Measurements from ENCODE around the gene FYCO1. TPM values are rescaled to one million over a fixed set of nuclear protein-coding genes. Genes with fewer than 3 reads are reported as not detected.
A peak's percentile ranks its signal among the peaks of the same experiment; 100 is the strongest.

Gene FYCO1
- total RNA-seq, 2 experiments from 2014 or later = 14.1 to 14.5 TPM

- no peak for TF ChIP-seq CTCF (IDR thresholded peaks at IDR 0.05)
- peaks cover 48% of the 10 kb centered on the region for H3K36me3 Mint-ChIP-seq (ENCODE audit: low read depth)
- no peak overlapping the region for H3K4me3 Mint-ChIP-seq
- DNase-seq (no peak), ATAC-seq (no peak)
- intact Hi-C loops (cut with micrococcal nuclease) = no loop called here
- no peaks in the 10 kb centered on the region for H3K9me3 Mint-ChIP-seq
- no peaks in the 10 kb centered on the region for H3K27me3 Mint-ChIP-seq
- H3K27ac Mint-ChIP-seq = peak overlapping the region; percentile 70
- H3K4me1 Mint-ChIP-seq (ENCODE audit: low read depth) = peaks cover 71% of the 10 kb centered on the region
- POLR2A ChIA-PET = interaction anchor here (0.5 to 1.7 kb wide), 5 partner anchors 11 to 135 kb away, joined by 3 to 8 read pairs (median 3); no protein-coding TSS in a partner anchor
- CTCF ChIA-PET = interaction anchor here (0.6 to 1.9 kb wide), 3 partner anchors 23 to 146 kb away, joined by 3 to 4 read pairs (median 4); partner anchors contain the start of gene LZTFL1
These were observed 8.0 kb downstream of the FYCO1 start for GRCh38 chr3:45987368-45988291.

GRCh38 chr3:45986303-45986982 is 9.2 kb downstream of the FYCO1 start:
- intact Hi-C loops (cut with micrococcal nuclease) = no loop called here
- ATAC-seq = no peak
- Mint-ChIP-seq H3K9me3 (no peaks in the 10 kb centered on the region), H3K4me3 (no peak overlapping the region), H3K27ac (peak overlapping the region; percentile 45), H3K4me1 (ENCODE audit: low read depth) (peaks cover 72% of the 10 kb centered on the region), H3K36me3 (ENCODE audit: low read depth) (peaks cover 49% of the 10 kb centered on the region), H3K27me3 (no peaks in the 10 kb centered on the region)
- ChIA-PET POLR2A (no interaction called here), CTCF (interaction anchor here (1.9 kb wide), 1 partner anchor 22 kb away, joined by 4 read pairs; no protein-coding TSS in a partner anchor)
- no peak for TF ChIP-seq CTCF (IDR thresholded peaks at IDR 0.05)
- no peak for DNase-seq

GRCh38 chr3:45985532-45986302 is 9.9 kb downstream of the FYCO1 start:
- intact Hi-C loops (cut with micrococcal nuclease) = no loop called here
- ATAC-seq (no peak), DNase-seq (no peak)
- Mint-ChIP-seq H3K27me3 (no peaks in the 10 kb centered on the region), H3K4me3 (no peak overlapping the region), H3K4me1 (ENCODE audit: low read depth) (peaks cover 76% of the 10 kb centered on the region), H3K36me3 (ENCODE audit: low read depth) (peaks cover 53% of the 10 kb centered on the region), H3K9me3 (no peaks in the 10 kb centered on the region), H3K27ac (peak overlapping the region; percentile 45)
- ChIA-PET CTCF (interaction anchor here (1.9 to 6.7 kb wide), 2 partner anchors 21 to 92 kb away, joined by 4 to 51 read pairs; no protein-coding TSS in a partner anchor), POLR2A (interaction anchor here (1.0 kb wide), 1 partner anchor 17 kb away, joined by 4 read pairs; no protein-coding TSS in a partner anchor)
- no peak for TF ChIP-seq CTCF (IDR thresholded peaks at IDR 0.05)

- Mint-ChIP-seq H3K4me3 (no peak overlapping the region), H3K9me3 (no peaks in the 10 kb centered on the region), H3K27me3 (no peaks in the 10 kb centered on the region), H3K4me1 (ENCODE audit: low read depth) (peaks cover 77% of the 10 kb centered on the region), H3K36me3 (ENCODE audit: low read depth) (peaks cover 52% of the 10 kb centered on the region), H3K27ac (no peak overlapping the region)
- intact Hi-C loops (cut with micrococcal nuclease) = no loop called here
- no peak for TF ChIP-seq CTCF (IDR thresholded peaks at IDR 0.05)
- CTCF ChIA-PET = interaction anchor here (6.2 to 6.7 kb wide), 2 partner anchors 7 to 93 kb away, joined by 34 to 51 read pairs; no protein-coding TSS in a partner anchor
- no peak for ATAC-seq
- POLR2A ChIA-PET = interaction anchor here (1.0 to 6.1 kb wide), 3 partner anchors 10 to 18 kb away, joined by 4 to 61 read pairs (median 7); partner anchors contain the start of gene FYCO1
- DNase-seq = no peak
These were observed 11.0 kb downstream of the FYCO1 start for GRCh38 chr3:45984331-45985312.

All from activated CD8-positive, alpha-beta T cell treated with anti-CD3 and anti-CD28 coated beads for 36 hours (primary cell).